OCI-LY3 (cell line): ENCODE results near the gene KLHL10.
"Not testable (repeated sequence)": the region's sequence is repeated elsewhere in the genome, so short reads cannot be mapped to it uniquely, and the experiment has no call there.

ENCODE experiments used
- H2AFZ ChIP-seq: fragments of 200-600, 300-600 bp; shearing (Covaris generic); 2 replicates; pipeline ENCODE4 v1.6.0; 2014; ENCODE audit warnings: antibody characterized with exemption, low read depth, low read length
- H3K27ac ChIP-seq: fragments of 200-600, 300-600 bp; sonication (generic); 2 replicates; pipeline ENCODE4 v1.5.1; 2014; ENCODE audit warnings: mild to moderate bottlenecking, low read length, moderate library complexity, mixed read lengths
- H3K27me3 ChIP-seq: fragments of 200-600, 300-600 bp; sonication (generic); 2 replicates; pipeline ENCODE4 v1.6.1; 2014; ENCODE audit warnings: low read depth, low read length, mixed read lengths
- H3K36me3 ChIP-seq: fragments of 200-600, 300-600 bp; sonication (generic); replicated peaks from 2 replicates; pipeline ENCODE3; 2014; ENCODE audit warnings: low read depth, low read length, mixed read lengths
- H3K4me1 ChIP-seq: fragments of 300-600, 200-600 bp; sonication (generic); 2 replicates; pipeline ENCODE4 v1.6.1; 2014; ENCODE audit warnings: low read length, mixed read lengths
- H3K4me2 ChIP-seq: fragments of 200-600, 300-600 bp; sonication (generic); 2 replicates; pipeline ENCODE4 v1.6.1; 2014; ENCODE audit warnings: low read length, mixed read lengths
- H3K4me3 ChIP-seq: fragments of 300-600, 200-600 bp; sonication (generic); 2 replicates; pipeline ENCODE4 v1.5.1; 2014; ENCODE audit warnings: antibody characterized with exemption, mild to moderate bottlenecking, low read length, moderate library complexity
- H3K79me2 ChIP-seq: fragments of 300-600, 200-600 bp; shearing (Covaris generic); 2 replicates; pipeline ENCODE4 v1.6.1; 2014; ENCODE audit warnings: mild to moderate bottlenecking, low read length, mixed read lengths
- H3K9ac ChIP-seq: fragments of 300-600, 200-600 bp; shearing (Covaris generic); 2 replicates; pipeline ENCODE4 v1.6.0; 2014; ENCODE audit warnings: mild to moderate bottlenecking, low read length, moderate library complexity
- H3K9me3 ChIP-seq: fragments of 200-600, 300-600 bp; shearing (Covaris generic); 2 replicates; pipeline ENCODE4 v1.6.1; 2014; ENCODE audit warnings: low read length, mixed read lengths; ENCODE audit not compliant: insufficient read depth
- H4K20me1 ChIP-seq: fragments of 200-600, 300-600 bp; sonication (generic); 2 replicates; pipeline ENCODE4 v1.6.1; 2016; ENCODE audit warnings: low read length, mixed read lengths; ENCODE audit not compliant: insufficient read depth
- CTCF ChIP-seq: fragments of 200-600, 300-600 bp; sonication (generic); IDR thresholded peaks from 2 replicates; pipeline ENCODE4 v1.5.1; 2014; ENCODE audit warnings: antibody characterized with exemption, low read length, low read depth
- EZH2phosphoT487 ChIP-seq: fragments of 200-600 bp; shearing (Covaris generic); IDR thresholded peaks from 2 replicates; pipeline ENCODE4 v1.6.1; 2018; ENCODE audit warnings: antibody characterized with exemption, mixed run types, low read depth

KLHL10 gene

GRCh38 chr17:41870627-41871026 is 33.0 kb downstream of the KLHL10 start:
- Histone ChIP-seq H3K9ac (no peak overlapping the region), H3K4me2 (no peak overlapping the region), H3K4me1 (no peaks in the 10 kb centered on the region), H3K27me3 (no peaks in the 10 kb centered on the region), H3K4me3 (no peak overlapping the region), H3K36me3 (peaks cover 55% of the 10 kb centered on the region), H4K20me1 (no peaks in the 10 kb centered on the region), H3K9me3 (no peaks in the 10 kb centered on the region), H3K79me2 (no peaks in the 10 kb centered on the region), H3K27ac (no peak overlapping the region), H2AFZ (no peak overlapping the region)
- no peak for TF ChIP-seq EZH2phosphoT487
- no peak for TF ChIP-seq CTCF

- H3K36me3 ChIP-seq = peaks cover 55% of the 10 kb centered on the region
Observed at GRCh38 chr17:41871789-41872188, 34.2 kb downstream of the KLHL10 start.

GRCh38 chr17:41873559-41874292 is 36.1 kb downstream of the KLHL10 start:
- Histone ChIP-seq H3K9ac (no peak overlapping the region), H3K4me2 (no peak overlapping the region), H4K20me1 (no peaks in the 10 kb centered on the region), H3K27me3 (no peaks in the 10 kb centered on the region), H3K36me3 (peaks cover 58% of the 10 kb centered on the region), H2AFZ (no peak overlapping the region), H3K4me3 (no peak overlapping the region), H3K9me3 (no peaks in the 10 kb centered on the region), H3K27ac (no peak overlapping the region), H3K79me2 (no peaks in the 10 kb centered on the region), H3K4me1 (no peaks in the 10 kb centered on the region)
- TF ChIP-seq EZH2phosphoT487 (no peak), CTCF (no peak)

More at GRCh38 chr17:41871789-41872188, 34.2 kb downstream of the KLHL10 start:
- Histone ChIP-seq H3K9ac (no peak overlapping the region), H2AFZ (no peak overlapping the region), H3K27ac (no peak overlapping the region), H3K79me2 (no peaks in the 10 kb centered on the region), H3K4me3 (no peak overlapping the region), H3K9me3 (no peaks in the 10 kb centered on the region), H3K27me3 (no peaks in the 10 kb centered on the region), H4K20me1 (no peaks in the 10 kb centered on the region), H3K4me1 (no peaks in the 10 kb centered on the region), H3K4me2 (no peak overlapping the region)
- no peak for TF ChIP-seq CTCF
- no peak for TF ChIP-seq EZH2phosphoT487

- not testable (repeated sequence) for H3K9me3 ChIP-seq, H4K20me1 ChIP-seq, H3K4me1 ChIP-seq, H3K4me3 ChIP-seq, H2AFZ ChIP-seq, H3K27me3 ChIP-seq, H3K79me2 ChIP-seq, H3K4me2 ChIP-seq, H3K27ac ChIP-seq, H3K9ac ChIP-seq
- H3K36me3 ChIP-seq = peaks cover 55% of the 10 kb centered on the region
Observed at GRCh38 chr17:41874293-41874670, 36.7 kb downstream of the KLHL10 start.
